COLO829 (cell line): ENCODE measurements around the gene NFYC.

Experiments
- DNase-seq: peaks from one replicate; pipeline ENCODE4 v3.0.0; 2012; ENCODE audit warnings: low spot score

The NFYC gene

GRCh38 chr1:40739455-40740008 is 48.0 kb downstream of the NFYC start:
- DNase-seq = no peak

- DNase-seq = no peak
Observed at GRCh38 chr1:40740039-40740996, 48.8 kb downstream of the NFYC start.

DNA sequence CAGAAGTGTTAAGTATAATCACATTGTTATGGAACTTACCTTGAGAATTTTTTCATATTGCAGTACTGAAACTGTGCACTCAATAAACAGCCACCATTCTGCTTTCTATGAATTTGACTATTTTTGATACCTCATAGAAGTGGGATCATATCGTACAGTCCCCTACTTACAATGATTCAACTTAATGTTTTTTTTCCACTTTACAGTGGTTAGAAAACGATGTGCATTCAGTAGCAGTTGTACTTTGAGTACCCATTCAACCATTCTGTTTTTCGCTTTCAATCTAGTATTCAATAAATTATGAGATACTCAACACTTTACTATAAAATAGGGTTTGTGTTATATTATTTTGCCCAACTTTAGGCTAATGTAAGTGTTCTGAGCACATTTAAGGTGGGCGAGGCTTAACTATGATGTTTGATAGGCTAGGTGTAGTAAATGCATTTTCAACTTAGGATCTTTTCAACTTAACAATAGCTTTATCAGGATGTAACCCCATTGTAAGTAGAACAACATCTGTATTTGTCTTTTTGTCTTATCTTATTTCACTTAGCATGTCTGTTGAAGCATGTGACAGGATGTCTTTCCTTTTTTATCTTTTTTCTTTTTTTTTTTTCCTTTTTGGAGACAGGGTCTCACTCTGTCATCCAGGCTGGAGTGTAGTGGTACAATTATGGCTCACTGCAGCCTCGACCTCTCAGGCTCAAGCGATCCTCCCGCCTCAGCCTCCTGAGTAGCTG is 49.7 kb downstream of the NFYC start:
- no peak for DNase-seq

GRCh38 chr1:40742363-40743061 is 51.0 kb downstream of the NFYC start:
- no peak for DNase-seq

GRCh38 chr1:40743452-40743851 is 51.9 kb downstream of the NFYC start:
- DNase-seq = no peak

DNA sequence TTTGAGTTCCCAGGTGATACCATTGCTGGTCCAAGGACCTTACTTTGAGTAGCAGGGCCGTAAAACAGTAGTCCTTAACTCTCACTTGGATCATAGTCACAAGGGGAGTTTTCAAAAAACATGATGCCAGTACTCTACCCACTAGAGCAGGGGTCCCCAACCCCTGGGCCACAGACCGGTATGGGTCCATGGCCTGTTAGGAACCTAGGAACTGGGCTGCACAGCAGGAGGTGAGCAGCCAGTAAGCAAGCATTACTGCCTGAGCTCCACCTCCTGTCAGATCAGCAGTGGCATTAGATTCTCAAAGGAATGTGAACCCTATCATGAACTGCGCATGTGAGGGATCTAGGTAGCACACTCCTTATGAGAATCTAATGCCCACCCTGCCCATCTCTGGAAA is 52.4 kb downstream of the NFYC start:
- DNase-seq = no peak

DNA sequence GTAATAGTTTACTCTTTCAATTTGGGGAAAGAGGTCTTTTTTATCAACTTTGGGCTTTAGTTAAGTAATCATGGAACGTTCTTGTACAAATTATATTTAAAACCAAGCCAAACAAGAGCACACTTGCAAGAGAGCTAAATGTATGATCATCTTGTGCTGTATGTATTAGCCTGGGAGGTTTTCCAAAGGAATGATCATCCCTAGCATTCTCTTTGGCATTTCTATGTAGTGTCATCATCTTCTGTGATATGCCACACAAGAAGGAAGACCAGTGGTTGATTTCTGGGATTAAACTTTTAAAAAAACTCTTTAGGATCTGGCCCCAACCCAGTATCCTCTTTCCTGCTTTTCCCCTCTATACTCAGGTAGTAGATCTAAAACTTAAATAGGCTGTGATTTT is 53.7 kb downstream of the NFYC start:
- no peak for DNase-seq

GRCh38 chr1:40746344-40747090 is 55.0 kb downstream of the NFYC start:
- no peak for DNase-seq

- DNase-seq = no peak
Observed at GRCh38 chr1:40748841-40749718, 57.6 kb downstream of the NFYC start.

DNA sequence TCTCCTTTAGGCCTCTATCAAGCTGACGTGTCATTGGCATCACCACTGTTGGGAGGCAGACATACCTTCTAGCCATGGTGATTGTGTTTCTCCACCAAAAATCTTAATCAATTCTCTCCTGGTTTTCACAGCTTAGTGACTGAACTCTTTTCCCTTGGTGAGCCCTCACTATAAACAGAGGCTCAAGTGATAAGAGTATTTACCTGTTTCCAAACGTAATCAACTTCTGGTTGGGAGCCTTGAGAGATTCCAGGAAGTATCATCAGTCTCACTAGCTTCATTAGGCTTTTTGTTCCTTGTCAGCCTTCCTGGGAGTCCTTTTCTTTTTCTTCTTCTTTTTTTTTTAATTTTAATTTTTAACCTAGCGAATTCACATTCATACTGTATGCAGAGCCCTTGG is 58.3 kb downstream of the NFYC start:
- no peak for DNase-seq

DNA sequence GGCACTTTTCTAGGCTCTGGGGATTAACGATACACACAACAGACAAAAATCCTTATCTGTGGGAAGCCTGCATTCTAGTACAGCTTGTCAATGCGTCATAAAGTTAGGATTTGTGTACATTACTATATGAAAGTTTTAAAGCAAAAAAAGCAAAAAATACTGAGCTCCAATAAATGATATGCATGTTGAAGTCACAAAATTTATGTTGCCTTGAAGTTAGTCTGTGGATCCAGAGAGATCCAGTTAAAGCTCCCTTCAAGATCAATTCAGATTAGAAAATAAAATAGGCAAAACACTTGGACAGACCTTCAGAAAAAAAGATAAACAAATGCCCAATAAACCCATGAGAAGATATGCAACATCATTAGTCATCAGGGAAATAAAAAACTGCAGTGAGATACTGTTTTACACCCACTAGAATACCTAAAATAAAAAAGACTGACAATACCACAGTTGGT is 59.0 kb downstream of the NFYC start:
- DNase-seq = no peak

- DNase-seq = no peak
Observed at GRCh38 chr1:40751802-40752201, 60.3 kb downstream of the NFYC start.

DNA sequence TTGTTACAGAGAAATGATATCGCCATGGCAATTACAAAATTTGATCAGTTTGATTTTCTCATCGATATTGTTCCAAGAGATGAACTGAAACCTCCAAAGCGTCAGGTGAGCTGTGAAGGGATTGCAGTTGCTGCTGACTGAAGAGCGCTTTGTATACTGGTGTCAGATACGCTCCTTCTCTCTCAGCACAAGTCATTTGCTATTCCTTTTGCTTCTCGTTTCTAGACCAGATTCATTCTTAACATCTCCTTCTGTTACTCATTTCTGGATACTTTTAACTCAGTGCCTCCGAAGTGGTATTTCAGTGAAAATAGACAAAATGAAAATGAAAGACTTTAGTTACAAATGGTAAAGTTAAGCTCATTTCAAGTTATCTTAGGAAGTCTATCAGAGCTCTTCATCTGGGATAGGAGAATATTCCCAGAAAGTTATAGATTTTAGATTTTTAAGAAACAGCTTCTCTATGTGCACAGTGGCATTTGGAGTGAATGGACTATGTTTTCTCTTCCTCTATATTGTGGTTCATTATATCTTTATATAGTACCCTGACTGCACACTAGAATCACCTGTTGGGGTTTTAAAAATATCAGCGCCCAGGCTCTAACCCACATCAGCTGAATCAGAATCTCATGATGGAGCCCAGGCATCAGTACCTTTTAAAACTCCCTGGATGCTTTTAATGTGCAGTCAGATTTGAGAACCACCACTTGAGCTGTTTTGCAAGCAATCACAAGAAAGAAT is 61.8 kb downstream of the NFYC start:
- no peak for DNase-seq

GRCh38 chr1:40754201-40754600 is 62.7 kb downstream of the NFYC start:
- no peak for DNase-seq

GRCh38 chr1:40755067-40755466 is 63.6 kb downstream of the NFYC start:
- DNase-seq = no peak

- DNase-seq = no peak
Observed at GRCh38 chr1:40756523-40756922, 65.0 kb downstream of the NFYC start.

DNA sequence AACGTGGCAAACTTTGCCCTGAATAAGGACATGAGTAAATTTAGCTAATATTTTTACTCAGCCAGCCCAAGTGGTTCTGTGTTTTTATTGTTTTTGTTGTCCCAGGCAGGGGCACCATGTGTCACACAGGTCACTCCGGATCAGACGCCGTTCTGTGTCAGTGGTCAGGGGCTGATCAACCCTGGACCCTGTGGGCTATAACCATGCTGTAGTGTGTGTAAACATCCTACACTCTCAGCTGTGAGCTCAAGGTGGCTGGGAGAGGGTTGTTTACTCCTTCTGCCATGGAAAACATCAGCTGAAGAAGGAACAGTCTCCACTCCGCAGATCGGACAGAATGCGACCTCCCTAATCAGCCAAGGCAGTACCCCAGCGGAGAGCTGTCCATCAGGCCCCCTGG is 65.6 kb downstream of the NFYC start:
- no peak for DNase-seq

GRCh38 chr1:40758004-40758403 is 66.5 kb downstream of the NFYC start:
- no peak for DNase-seq

GRCh38 chr1:40758578-40759343 is 67.3 kb downstream of the NFYC start:
- DNase-seq = no peak
